ENCODE data around the gene ATP5F1B. TPM values are rescaled to one million over a fixed set of nuclear protein-coding genes. Genes with fewer than 3 reads are reported as not detected.

Gene ATP5F1B
- total and polyA plus RNA-seq, 2 of the 8 experiments (the other 6 are each of a cell fraction or from before 2014, with no cell fraction given), result 900 to 1,522 TPM

DNA sequence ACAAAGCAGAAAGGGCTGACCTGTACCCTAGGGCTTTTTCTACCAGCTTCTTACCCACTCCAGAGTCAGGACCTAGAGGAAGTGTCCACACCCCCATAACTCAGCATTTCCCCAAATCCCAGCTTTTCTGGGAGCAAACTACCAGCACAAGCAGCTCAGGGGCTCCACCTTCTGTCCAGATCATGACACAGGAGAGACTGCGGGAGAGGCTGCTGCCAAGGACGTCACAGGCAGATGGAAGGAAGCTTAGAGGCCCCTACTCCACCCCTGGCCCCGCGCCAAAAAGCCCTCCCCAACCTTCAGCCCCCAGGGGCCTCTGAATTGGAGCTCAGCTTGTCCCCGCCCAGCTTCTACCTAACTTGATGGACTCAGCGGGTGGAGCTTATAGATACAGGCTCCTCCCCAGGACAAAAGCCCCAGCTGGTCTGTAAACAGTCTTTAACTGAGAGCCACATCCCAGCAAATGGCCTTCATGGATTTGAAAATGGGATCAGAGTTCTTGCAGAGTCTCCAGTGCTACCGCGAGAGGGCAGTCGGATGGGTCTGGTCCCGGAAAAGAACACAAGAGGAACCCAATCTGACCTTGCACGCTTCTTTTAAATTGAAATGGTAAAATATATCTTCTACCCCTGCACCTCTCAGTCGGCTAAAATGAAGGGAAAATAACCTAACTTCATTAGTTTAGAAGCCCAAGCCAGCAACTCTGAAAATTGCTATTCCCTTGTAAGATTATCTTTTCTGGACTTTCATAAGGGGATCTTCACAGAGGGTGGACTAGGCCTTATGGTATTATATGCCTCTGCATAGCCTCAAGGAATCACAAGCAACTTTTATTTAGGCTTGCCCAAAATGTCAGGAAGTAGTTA lies 8.9 kb downstream of the ATP5F1B start (continued):
- TF ChIP-seq POLR2AphosphoS5 (IDR thresholded peaks at IDR 0.05; ENCODE audit: low read depth, low read length) (peak; percentile 5; the same call in 1 of the 2 replicates), POU5F1 (IDR thresholded peaks at IDR 0.05; ENCODE audit: low read depth, low read length) (no peak), ASH2L (IDR thresholded peaks at IDR 0.05; ENCODE audit: low read length) (no peak), TBP (IDR thresholded peaks at IDR 0.05; ENCODE audit: low read depth, low read length) (peak; percentile 62; the same call in 1 of the 2 replicates), SRF (IDR thresholded peaks at IDR 0.05; ENCODE audit: low read depth, low read length) (no peak), SIN3A (conservative IDR thresholded peaks at IDR 0.05 in 1 of 2, IDR thresholded peaks at IDR 0.05 in 1 of 2; ENCODE audit: low read depth in 1 of 2, low read length in 2 of 2) (peak; percentile 80 to 89; a peak in 3 of 4 replicates), BRCA1 (IDR thresholded peaks at IDR 0.05; ENCODE audit: low read depth, low read length) (0 out of 2 replicates have a peak, but pooled peaks have one; percentile 38), CREB1 (IDR thresholded peaks at IDR 0.05) (peak; percentile 87), SP2 (IDR thresholded peaks at IDR 0.05; ENCODE audit: low read length) (no peak), RXRA (IDR thresholded peaks at IDR 0.05; ENCODE audit: insufficient read depth, low read depth, low read length) (no peak), KDM5A (IDR thresholded peaks at IDR 0.05; ENCODE audit: low read length) (no peak), NRF1 (IDR thresholded peaks at IDR 0.05; ENCODE audit: low read depth, low read length) (no peak), KDM1A (IDR thresholded peaks at IDR 0.05; ENCODE audit: borderline replicate concordance, low read length) (peak; percentile 9; the same call in 1 of the 2 replicates), BACH1 (IDR thresholded peaks at IDR 0.05; ENCODE audit: low read length) (no peak), EGR1 (IDR thresholded peaks at IDR 0.05; ENCODE audit: borderline replicate concordance, low read depth, low read length) (no peak), GABPA (IDR thresholded peaks at IDR 0.05; ENCODE audit: borderline replicate concordance, insufficient read depth, low read length) (no peak)
- TF ChIP-seq, protein P1, sequence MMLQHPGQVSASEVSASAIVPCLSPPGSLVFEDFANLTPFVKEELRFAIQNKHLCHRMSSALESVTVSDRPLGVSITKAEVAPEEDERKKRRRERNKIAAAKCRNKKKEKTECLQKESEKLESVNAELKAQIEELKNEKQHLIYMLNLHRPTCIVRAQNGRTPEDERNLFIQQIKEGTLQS (IDR thresholded peaks at IDR 0.05; ENCODE audit: insufficient read depth, low read depth, low read length), result no peak
